NCI-H2196 (cell line): ENCODE results near the gene PKD1.

Experiments used
- DNase-seq: peaks from one replicate; lab custom pipeline; 2025; ENCODE audit not compliant: unreplicated experiment; lab: John Stamatoyannopoulos, UW

PKD1 gene

DNA sequence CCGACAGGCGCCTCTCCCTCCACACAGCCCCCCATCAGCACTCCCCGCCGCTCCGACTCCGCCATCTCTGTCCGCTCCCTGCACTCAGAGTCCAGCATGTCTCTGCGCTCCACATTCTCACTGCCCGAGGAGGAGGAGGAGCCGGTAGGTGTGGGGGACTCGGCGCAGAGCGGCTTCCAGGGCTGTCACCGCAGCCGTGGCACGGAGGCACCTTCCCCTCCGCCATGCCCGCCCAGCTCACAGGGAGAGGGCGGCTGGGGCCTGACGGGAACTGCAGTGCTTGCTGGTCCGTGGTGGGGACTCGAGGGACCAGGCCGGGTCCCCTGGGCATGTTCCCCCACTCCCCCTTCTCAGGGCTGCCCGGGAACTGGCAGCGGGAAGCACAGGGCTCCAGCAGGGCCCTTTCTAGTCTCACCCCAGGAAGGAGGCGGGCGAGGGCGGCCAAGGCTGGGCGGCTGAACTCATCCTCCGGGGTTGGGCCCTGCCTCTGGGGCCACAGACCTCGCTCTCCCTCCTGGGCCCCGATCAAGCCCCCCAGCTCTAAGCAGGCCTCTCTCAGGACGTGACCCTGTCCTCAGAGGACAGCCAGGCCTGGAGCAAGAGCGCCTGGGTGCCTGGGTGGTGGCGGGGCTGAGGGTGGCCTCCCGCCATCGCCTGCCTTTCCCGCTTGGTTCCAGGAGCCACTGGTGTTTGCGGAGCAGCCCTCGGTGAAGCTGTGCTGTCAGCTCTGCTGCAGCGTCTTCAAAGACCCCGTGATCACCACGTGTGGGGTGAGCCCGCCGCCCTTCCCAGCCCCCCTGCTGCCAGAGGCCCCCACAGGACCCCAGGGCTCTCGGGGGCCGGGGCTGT, 35.1 kb upstream of the PKD1 start:
- no peak for DNase-seq

DNA sequence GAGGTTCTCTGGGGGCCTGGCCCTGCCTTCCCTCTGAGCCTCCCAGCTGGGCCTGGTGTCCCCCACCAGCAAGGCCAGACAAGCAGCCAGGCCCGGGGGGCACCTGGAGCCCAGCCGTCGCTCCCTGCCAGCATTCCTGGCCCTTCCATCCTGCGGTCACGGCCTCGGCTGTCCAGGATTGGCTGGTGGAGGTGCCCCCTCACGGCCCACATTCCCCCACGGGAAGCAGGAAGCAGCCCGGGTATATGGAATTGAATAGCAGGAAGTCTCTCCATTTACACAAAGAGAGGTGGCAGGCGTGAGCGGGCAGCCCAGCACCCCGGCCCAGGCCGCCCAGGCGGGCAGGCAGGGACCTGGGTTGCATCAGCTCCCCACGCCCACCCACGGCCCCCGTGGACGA, 34.4 kb upstream of the PKD1 start:
- no peak for DNase-seq

DNA sequence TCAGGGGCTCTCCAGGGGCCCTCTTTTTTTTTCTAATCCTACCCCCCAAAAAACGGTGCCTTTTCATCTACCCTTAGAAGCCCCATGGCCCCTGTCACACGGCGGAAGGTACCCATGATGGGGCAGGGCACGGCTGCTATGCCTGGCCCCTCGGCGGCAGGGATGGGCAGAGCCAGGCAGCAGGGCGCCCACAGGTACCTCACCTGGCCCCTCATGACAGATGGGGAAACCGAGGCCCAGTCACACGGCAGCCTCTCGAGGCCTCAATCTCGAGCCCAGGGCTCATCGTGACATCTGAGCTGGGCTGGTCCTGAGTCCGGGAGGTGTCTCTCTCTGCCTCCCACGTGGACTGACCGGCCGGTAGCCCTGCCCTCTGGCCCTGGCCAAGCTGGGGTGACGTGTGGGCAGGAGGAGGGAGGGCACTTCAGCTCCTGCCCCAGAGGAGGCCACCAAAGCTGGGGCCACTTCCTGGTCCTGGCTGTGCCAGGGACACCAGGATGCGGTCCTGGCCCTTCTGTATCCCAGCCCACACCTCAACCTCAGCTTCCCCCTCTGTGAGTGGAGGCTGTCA, 31.5 kb upstream of the PKD1 start:
- no peak for DNase-seq

DNA sequence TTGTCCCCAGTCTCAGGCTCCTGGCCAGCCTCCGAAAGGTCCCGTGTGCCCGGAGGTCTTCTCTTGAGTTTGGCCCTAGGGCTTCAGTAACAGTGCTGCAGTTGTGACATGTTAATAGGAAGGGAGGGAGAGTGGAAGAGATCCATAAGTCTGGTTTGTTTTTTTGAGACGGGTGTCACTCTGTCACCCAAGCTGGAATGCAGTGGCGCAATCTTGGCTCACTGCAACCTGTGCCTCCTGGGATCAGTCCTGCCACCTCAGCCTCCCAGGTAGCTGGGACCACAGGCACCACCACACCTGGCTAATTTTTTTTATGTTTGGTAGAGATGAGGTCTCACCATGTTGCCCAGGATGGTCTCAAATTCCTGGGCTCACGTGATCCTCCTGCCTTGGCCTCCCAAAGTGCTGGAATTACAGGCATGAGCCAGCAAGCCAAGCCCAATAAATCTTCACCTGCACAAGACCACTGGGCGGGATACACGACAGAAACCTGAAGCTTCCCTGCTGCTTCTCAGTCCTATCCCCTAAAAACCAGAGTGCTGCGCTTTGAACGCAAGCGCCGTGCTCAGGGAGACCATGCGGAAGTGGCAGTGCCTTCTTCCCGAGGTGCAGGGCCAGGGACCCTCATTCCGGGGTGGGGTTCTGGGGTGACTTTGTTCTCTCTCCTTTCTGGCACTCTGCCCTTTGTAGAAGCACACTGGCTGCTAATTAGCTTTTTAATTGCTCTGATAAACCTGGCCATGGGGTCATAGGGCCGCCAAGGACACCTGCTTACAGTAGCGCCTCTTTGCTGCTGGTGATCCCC, 30.8 kb upstream of the PKD1 start:
- DNase-seq, result no peak

DNA sequence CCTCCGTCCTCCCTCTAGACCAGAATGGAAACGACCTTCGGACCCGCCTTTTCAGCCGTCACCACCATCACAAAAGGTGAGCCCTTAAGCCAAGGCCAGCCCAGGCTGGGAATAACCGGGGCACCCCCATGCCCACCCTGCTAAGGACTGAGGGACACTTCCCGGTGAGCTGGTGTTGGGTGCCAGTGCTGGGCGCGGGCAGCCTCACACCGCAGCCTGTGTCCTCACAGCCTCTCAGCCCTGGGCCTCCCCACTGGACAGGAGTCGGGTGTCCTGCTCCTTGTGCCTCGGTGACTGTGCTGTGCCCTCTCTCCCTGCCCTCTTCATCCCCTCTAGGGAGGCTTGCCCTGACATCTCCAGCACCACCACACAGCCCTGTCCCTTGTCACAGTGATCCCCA, 30.2 kb upstream of the PKD1 start:
- no peak for DNase-seq

DNA sequence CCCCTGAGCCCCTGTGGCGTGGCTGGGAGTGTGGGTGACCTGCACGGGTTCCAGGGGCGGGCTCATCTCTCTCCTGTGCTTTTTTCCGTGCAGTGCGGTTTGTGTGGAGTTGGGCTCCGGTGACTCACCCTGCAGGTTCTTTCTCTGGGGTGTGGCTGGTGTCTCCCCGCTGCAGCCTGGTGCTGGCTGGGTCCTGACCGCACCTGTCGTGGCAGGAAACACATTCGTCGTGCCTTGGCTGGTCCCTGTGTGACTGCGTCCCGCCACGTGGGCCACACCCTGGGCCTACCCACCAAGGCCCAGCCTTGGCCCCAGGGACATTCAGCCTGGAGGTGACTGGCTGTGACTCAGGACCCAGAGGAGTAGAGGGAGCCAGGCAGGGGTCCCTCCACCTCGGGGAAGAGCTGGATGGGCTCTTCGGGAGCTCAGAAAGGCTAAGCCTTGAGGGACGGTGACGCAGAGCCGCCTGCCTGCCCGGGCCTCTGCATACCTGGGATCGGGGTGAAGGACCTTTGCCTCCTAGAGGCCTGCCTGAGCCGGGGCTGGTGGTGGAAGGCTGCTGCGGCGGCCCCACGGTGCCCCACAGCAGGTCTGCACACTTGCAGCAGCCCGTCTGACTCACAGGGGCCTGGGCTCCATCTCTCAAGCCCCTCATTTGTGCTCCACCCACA, 27.6 kb upstream of the PKD1 start:
- DNase-seq, result no peak

DNA sequence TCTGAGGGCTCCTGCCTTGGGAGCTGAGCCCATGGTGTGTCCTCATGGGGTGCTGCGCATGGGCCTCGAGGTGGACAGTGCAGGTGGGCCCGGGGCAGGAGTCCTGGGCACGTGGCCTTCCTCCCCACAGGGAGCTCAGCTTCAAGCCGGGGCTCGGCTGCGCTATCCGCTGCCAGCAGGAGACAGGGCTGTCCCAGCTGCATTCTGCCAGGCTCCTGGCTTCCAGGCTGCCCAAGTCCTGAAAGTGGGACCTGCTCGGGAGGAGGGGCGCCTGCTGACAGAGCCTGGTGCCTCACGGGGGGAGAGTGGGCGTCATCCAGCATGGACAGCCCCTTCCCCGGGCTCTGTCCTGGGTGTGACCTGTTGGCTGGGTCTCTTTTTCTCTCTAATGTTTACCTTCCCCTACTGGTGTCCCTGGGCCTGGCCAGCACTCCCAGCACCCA, 27.0 kb upstream of the PKD1 start:
- no peak for DNase-seq

DNA sequence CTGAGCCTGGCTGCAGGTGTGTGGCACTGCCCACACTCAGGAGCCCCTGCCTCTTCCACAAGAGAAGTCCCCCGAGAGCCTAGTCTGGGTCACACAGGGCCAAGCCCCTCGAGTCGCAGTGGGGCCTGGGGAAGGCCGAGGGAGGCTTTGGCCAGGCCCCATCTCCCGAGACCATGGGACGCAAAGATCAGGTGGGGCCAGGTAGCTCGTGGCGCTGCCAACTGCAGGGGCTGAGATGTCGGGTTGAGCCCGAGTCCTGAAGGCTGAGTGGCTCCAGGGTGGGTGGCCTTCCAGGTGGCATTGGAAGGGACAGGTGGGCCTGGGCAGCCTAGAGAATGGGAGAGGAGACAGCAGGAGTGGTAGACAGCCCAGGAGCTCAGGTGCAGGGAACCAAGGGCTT, 26.2 kb upstream of the PKD1 start:
- DNase-seq, result no peak

DNA sequence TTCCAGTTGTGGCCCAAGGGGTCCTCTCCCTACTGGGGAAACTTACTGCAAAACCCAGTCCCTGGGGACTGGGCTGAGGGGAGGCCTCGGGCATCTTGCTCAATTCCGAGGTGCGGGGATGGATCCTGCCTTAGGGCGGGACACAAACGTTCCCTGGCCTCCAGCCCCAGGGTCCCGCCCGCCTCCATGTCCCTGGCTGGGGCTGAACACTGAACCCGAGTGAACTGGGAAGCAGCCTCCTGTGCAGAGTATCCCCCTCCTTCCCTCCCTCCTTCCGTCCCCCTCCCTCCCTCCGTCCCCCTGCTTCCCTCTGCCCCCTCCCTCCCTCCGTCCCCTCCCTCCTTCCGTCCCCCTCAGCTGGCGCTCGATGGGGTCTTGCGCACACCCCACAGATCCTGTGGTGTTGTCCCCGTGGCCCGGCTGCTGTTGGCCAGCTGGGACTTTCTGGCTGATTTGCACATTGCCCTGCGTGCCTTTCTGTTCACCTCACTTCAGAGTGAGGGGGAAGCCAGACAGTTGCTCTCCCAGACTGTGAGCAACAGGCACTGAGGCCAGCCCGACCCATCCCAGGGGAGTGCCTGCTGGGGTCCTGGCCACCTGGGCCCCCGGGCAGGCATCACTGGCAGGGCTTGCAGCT, 25.3 kb upstream of the PKD1 start:
- DNase-seq, result no peak

DNA sequence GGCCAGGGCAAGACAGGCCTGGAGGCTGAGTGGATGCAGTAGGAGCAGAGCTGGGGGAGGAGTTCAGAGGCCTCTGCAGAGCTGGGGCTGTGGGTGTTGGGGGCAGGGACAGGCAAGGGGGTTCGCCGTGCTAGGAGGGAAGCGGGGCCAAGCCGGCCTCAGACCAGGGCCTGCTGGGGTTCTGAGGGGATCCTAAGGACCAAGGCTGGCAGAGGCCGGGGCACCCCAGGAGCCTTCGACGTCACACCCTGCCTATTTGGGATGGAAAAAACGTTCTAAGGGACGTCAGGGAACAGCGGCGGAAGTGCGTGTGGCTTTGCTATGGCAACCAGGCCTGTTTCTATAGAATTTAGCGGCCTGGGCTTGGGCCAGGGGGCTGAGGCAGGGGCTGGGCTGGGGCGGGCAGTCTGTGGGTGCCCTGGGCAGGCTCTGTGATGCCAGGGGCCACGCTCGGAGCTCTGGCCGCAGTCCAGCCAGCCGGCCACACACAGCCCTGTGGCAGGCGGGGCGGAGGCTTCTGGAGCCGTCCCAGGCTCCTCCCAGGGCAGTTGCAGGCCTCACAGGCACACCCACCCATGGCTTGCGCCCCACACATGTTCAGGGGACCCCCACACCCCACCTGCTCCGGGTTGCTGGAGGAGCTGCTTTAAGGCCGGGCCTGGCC, 23.6 kb upstream of the PKD1 start:
- no peak for DNase-seq

DNA sequence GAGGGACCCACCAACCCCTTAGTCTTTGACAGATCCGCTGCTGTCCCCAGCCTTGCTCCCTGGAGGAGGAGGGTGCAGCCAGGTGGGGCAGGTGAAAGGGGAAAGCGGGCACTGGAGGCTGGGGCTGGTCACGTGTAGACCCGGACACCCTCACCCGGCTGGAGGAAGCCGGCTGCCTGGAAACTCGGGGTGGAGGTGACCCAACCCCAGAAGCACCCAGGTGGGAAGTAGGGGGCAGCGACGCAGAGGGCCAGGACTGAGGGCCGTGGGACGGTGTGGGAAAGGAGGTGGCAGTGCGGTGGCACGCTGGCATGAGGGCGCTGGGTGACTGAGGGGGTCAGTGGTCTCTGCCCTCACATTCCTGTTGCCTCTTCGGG, 22.6 kb upstream of the PKD1 start:
- no peak for DNase-seq

DNA sequence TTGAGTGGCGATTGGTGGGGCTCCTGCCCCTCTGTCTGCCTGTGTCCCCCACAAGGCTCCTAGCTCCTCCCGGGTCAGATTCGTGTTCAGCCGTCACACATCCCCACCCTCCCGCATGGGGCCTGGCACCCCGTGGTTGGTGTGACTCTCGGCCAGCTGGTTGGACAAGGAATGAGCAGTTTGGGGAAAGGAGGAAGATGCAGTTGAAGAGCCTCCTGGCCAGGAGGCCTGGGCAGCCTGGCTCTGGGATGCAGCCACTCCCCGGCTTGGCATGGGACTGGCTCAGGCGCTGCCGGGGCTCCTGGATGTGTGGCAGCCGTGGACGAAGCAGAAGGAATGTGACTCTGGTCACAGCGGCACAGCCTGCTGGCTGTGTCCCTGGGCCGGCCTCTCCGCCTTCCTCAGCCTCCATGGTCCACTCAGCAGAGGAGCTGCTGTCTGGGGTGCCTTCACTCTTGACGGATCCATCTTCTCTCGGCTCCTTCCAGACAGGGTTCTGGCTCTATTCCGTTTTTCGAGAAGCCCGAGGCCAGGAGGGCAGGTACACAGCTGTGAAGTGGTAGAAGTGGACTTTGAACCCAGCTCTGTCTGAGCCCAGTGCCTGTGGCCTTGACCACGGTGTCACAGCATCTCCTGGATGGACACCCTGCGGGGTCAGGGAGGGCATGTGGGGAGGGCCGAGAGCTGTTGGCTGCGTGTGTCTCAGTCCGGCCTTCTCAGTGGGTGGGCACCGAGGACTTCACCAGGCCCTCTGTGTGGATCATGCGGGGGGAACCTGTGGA, 22.0 kb upstream of the PKD1 start:
- DNase-seq, result no peak

DNA sequence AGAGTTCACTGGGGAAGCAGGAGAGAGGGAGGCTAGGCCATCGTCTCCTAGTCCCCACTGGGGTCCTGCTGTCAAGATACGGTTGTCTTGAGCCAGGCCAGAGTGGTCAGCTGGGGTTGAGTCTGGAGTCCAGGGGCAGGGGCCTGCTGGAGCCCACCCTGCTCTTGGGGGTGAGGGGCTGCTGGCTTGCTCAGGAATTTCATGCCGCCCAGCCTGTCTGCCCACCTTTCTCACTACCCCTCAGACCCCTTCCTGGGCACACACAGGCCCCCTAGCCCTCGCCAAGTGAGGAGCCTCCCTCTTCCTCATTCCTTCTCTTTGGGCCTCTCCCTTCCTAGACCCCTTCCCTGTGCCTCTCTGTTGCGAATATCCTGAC, 21.1 kb upstream of the PKD1 start:
- no peak for DNase-seq

DNA sequence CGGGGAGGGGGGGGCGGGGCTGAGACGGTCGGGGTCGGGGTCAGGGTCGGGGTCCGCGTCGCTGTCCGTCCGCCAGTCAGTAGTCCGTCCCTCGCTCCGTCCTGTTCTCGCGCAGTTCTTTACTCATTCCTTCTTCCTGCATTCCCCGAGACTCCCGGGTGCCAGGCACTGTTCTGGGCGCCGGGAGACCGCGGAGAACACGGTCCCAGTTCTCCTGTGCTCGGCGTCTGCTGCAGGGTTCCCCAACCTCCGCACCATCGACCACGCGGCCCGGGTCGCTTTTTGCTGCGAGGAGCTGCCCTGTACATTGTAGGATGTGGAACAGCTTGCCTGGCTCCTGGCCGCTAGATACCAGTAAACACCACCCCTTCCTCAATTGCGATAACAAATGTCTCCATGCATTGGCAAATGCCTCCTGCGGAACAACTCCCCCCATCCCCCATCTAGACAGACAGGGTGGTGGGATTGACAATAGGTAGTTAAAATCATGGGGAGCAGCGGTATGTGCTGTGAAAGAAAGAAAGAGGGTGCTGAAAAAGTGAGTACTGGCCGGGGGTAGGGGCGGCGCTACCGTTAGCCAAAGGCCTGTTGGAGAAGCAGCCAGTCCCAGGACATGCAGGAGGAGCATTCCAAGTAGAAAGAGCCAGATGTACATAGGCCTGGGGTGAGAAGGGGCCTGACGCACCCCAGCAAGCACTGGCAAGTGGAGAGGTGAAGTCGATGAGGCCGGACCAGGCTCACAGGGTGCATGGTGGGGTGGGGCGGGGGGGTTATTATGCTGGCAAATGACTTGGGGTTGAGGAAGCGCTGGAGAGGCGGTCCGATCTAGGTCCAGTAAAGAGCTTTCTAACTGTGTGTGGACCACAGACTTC, 20.5 kb upstream of the PKD1 start:
- no peak for DNase-seq

DNA sequence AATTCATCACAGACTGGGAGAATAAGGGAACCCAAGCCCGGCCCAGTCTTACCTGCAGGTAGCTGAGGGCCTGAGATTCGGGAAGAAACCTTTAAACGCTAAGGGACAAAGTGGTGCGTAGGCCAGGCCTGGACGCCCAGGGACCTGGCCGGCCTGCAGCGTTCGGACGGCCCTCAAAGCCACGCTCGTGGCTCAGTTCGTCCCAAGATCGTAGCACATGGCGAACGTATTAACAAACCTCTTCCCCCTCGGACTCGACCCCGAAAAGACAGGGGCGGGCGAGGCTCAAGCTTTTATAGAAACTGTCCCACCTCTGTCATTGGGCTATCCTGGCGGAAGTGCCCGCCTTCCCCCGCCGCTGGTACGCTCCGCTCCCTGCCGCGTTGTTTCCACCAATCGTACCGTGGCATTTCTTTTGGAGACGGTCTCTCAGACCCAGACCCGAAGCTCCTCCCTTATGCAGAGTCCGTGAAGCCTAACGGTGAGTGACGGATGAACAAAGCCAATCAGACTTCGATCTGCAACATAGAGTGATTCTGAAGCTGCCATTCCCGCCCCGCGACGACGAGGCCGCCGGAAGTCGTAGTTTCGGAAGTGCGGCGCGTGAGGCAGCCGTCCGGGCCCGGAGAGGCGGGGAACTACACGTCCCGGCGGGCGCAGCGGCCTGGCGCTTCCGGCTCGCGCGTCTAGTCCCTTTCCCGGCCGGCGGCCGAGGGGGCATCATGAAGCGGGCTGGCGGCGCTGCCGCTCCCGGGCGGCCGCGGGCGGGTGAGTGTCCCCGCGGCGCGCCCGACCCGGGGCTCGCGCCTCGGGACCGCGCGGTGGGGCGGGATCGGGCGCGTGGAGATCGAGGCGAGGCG, 19.6 kb upstream of the PKD1 start, which contains the start of gene TRAF7:
TRAF7 (plus strand) TSS at position 692 of the 860 bp plus-strand sequence. CDS start 8,139 bp downstream, outside the sequence.
- DNase-seq, result peak; percentile 99

DNA sequence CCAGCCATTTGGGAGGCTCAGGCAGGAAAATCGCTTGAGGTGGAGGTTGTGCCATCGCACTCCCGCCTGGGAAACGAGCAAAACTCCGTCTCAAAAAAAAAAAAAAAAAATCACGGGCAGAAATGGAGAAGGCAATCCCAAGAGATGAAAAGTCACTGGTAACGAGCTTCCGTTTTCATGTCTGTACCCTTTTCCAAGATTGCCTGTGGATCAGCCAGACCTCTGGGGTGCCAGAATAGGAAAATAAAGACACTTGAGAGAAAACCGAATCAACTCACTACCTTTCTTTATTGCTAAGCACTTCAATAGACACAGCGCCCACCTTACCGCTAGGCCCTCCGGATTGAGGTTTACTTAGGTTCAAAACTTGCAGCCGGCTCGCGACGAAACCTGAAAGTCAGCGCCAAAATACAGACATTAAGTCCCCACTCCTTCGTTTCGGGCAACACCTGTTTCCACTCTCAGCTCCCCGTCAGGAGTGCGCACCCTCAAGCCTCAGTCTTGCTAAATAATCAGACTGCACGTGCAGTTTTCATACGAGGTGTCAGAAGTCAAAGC, 18.9 kb upstream of the PKD1 start:
- DNase-seq, result no peak
